HepG2 (cell line): ENCODE results near the gene KTN1. TPM values are rescaled to one million over a fixed set of nuclear protein-coding genes. Genes with fewer than 3 reads are reported as not detected.

Source experiments
- FUBP1 ChIP-seq: sonication (generic); formaldehyde crosslinking; IDR thresholded peaks from 2 replicates; pipeline ENCODE4 v1.5.1; 2020; ENCODE audit warnings: missing genetic modification reagents, mild to moderate bottlenecking, borderline replicate concordance
- KMT2B ChIP-seq: IDR thresholded peaks from 2 replicates; pipeline ENCODE4 v1.6.1; 2016; ENCODE audit warnings: missing genetic modification reagents, missing compliant biosample characterization
- MLXIP ChIP-seq: sonication (generic); formaldehyde crosslinking; IDR thresholded peaks from 2 replicates; pipeline ENCODE4 v1.9.0; 2021; ENCODE audit warnings: missing genetic modification reagents, borderline replicate concordance
- MZF1 ChIP-seq: sonication (generic); formaldehyde crosslinking; IDR thresholded peaks from 2 replicates; pipeline ENCODE4 v1.8.1; 2023; ENCODE audit warnings: mild to moderate bottlenecking, missing genetic modification reagents, borderline replicate concordance
- POLR2AphosphoS2 ChIP-seq: IDR thresholded peaks from 2 replicates; pipeline ENCODE4 v1.6.1; 2011; ENCODE audit warnings: low read depth, low read length, improper control_type of control experiment
- SOX13 ChIP-seq, 3 experiments: fragments of 450-650 bp in 1 of 3; sonication (generic) in 1 of 3; formaldehyde crosslinking in 1 of 3; IDR thresholded peaks in 2 of 3; conservative IDR thresholded peaks in 1 of 3; 2 replicates each; pipeline versions ENCODE4 v1.5.0 to v1.6.1; 2016 to 2020; ENCODE audit warnings: antibody characterized with exemption in 1 of 3, mild to moderate bottlenecking in 1 of 3, missing compliant biosample characterization in 1 of 3, missing genetic modification reagents in 1 of 3, moderate library complexity in 1 of 3
- YY1 ChIP-seq: IDR thresholded peaks from 2 replicates; pipeline ENCODE4 v1.6.1; 2011; ENCODE audit warnings: low read length, low read depth, moderate library complexity, mild to moderate bottlenecking; ENCODE audit not compliant: insufficient read depth, insufficient replicate concordance
- ZNF136 ChIP-seq: sonication (generic); formaldehyde crosslinking; IDR thresholded peaks from 2 replicates; pipeline ENCODE4 v1.8.1; 2022; ENCODE audit warnings: low read depth, mild to moderate bottlenecking, moderate library complexity, missing genetic modification reagents
- ZNF205 ChIP-seq: IDR thresholded peaks from 2 replicates; pipeline ENCODE4 v1.6.1; 2018; ENCODE audit warnings: missing biosample characterization, missing genetic modification reagents
- ZNF512B ChIP-seq: sonication (generic); formaldehyde crosslinking; IDR thresholded peaks from 2 replicates; pipeline ENCODE4 v1.5.1; 2020; ENCODE audit warnings: missing genetic modification reagents, mild to moderate bottlenecking, borderline replicate concordance
- ZNF574 ChIP-seq: sonication (generic); formaldehyde crosslinking; IDR thresholded peaks from 2 replicates; pipeline ENCODE4 v1.4.0; 2020; ENCODE audit warnings: missing genetic modification reagents
- polyA plus RNA-seq, 8 experiments: library from polyadenylated mRNA; depleted of rRNA in 3 of 8; stranded (reverse) in 7 of 8; unstranded in 1 of 8; fragments of >200 nt; fragmentation: Illumina TruSeq in 4 of 8; extraction: Trizol in 4 of 8; gene quantifications; 2 replicates each; pipeline versions ENCODE4 v1.2.1 to v1.2.3, GENCODE V29; 2011 to 2016; ENCODE audit warnings: low read depth in 4 of 8, missing spikeins in 1 of 8, mixed read lengths in 1 of 8; ENCODE audit not compliant: insufficient read depth in 1 of 8
- total RNA-seq, 5 experiments: library from RNA; depleted of rRNA; stranded (reverse); fragments of >200 nt; fragmentation: Illumina TruSeq; extraction: Trizol; gene quantifications; 2 replicates each; pipeline ENCODE4 v1.2.3, GENCODE V29; 2016; ENCODE audit warnings: low read depth in 1 of 5

The KTN1 gene
- total and polyA plus RNA-seq, 2 of the 13 experiments (the other 11 are each of a cell fraction or from before 2014, with no cell fraction given), result 60.6 to 169 TPM

GRCh38 chr14:55605793-55606192 lies 25.8 kb downstream of the KTN1 start (continued):
- TF ChIP-seq FUBP1 (CRISPR knock-in tag), result no peak
- no peak for TF ChIP-seq MZF1 (CRISPR knock-in tag)
- TF ChIP-seq ZNF205 (CRISPR knock-in tag), result no peak
- no peak for TF ChIP-seq YY1
- TF ChIP-seq ZNF574 (CRISPR knock-in tag), result no peak
- no peak for TF ChIP-seq ZNF512B (CRISPR knock-in tag)
- TF ChIP-seq KMT2B (CRISPR knock-in tag), result no peak
- TF ChIP-seq ZNF136, result no peak
- no peak for TF ChIP-seq POLR2AphosphoS2
- no peak for TF ChIP-seq SOX13 (IDR thresholded peaks at IDR 0.05)
- peak in 1 of 2 experiments; percentile 60; a peak in 1 of 4 replicates for TF ChIP-seq SOX13 (CRISPR knock-in tag; conservative IDR thresholded peaks at IDR 0.05 in 1 of 2, IDR thresholded peaks at IDR 0.05 in 1 of 2)
- TF ChIP-seq MLXIP (CRISPR knock-in tag), result no peak
